ENCODE data around the gene CD300LB.

DNA sequence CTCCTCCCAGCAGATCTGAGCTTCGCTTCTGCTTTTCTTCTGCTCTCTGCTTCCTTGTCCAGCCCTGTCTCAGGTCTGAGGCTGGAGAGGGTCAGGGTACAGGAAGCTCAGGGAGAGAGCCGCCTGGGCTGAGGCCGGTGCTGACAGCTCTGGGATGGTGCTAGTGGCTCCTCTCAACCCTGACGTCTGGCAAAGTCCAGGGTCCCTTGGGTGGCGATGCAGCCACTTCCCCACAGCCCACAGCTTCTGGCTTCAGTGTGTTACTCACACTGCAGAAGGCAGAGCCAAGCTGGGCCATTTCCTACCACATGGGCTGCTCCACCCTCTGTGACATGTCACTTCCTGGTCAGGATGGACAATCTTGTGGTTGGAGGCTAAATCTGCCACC is 14.6 kb upstream of the CD300LB start, which contains the start of gene CD300C:
- TF ChIP-seq, protein P1, sequence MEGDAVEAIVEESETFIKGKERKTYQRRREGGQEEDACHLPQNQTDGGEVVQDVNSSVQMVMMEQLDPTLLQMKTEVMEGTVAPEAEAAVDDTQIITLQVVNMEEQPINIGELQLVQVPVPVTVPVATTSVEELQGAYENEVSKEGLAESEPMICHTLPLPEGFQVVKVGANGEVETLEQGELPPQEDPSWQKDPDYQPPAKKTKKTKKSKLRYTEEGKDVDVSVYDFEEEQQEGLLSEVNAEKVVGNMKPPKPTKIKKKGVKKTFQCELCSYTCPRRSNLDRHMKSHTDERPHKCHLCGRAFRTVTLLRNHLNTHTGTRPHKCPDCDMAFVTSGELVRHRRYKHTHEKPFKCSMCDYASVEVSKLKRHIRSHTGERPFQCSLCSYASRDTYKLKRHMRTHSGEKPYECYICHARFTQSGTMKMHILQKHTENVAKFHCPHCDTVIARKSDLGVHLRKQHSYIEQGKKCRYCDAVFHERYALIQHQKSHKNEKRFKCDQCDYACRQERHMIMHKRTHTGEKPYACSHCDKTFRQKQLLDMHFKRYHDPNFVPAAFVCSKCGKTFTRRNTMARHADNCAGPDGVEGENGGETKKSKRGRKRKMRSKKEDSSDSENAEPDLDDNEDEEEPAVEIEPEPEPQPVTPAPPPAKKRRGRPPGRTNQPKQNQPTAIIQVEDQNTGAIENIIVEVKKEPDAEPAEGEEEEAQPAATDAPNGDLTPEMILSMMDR (IDR thresholded peaks at IDR 0.05): no peak
- TF ChIP-seq POLR2A (IDR thresholded peaks at IDR 0.05): no peak

All from testis (tissue), 2 donors.